Fibroblast of villous mesenchyme (primary cell): Measurements from ENCODE around the gene ZDHHC5. TPM values are rescaled to one million over a fixed set of nuclear protein-coding genes. Genes with fewer than 3 reads are reported as not detected.

Experiments used
- DNase-seq: peaks from one replicate; pipeline ENCODE4 v3.0.0-alpha.2; 2010; ENCODE audit warnings: low read depth
- H3K4me3 ChIP-seq: 2 replicates; pipeline ENCODE4 v1.5.1; 2011; ENCODE audit warnings: low read depth, mild to moderate bottlenecking, low read length
- CTCF ChIP-seq: IDR thresholded peaks from 2 replicates; pipeline ENCODE4 v1.5.1; 2012; ENCODE audit warnings: low read depth, mild to moderate bottlenecking, low read length; ENCODE audit not compliant: insufficient read depth
- total RNA-seq: library from RNA; depleted of rRNA; stranded (reverse); fragments of >200 nt; gene quantifications from 2 replicates; pipeline ENCODE4 v1.2.3, GENCODE V29; 2012

The ZDHHC5 gene
- total RNA-seq, 1 donor = 59.6 TPM

- H3K4me3 ChIP-seq = no peak overlapping the region
- TF ChIP-seq CTCF = peak; percentile 87
- peak; percentile 81 for DNase-seq
These were observed 22.9 kb upstream of the ZDHHC5 start for GRCh38 chr11:57644748-57645688.

GRCh38 chr11:57645689-57646085, 22.2 kb upstream of the ZDHHC5 start:
- H3K4me3 ChIP-seq = no peak overlapping the region
- DNase-seq = no peak
- TF ChIP-seq CTCF = no peak

- TF ChIP-seq CTCF = no peak
- DNase-seq = no peak
- H3K4me3 ChIP-seq = no peak overlapping the region
These were observed 21.6 kb upstream of the ZDHHC5 start for GRCh38 chr11:57646194-57646798.

GRCh38 chr11:57646799-57647303, 21.1 kb upstream of the ZDHHC5 start:
- DNase-seq = no peak
- TF ChIP-seq CTCF = no peak
- no peak overlapping the region for H3K4me3 ChIP-seq

GRCh38 chr11:57647372-57647771, 20.5 kb upstream of the ZDHHC5 start:
- no peak for DNase-seq
- no peak overlapping the region for H3K4me3 ChIP-seq
- no peak for TF ChIP-seq CTCF

GRCh38 chr11:57647960-57648800, 19.7 kb upstream of the ZDHHC5 start:
- peak overlapping the region; percentile 70 for H3K4me3 ChIP-seq
- TF ChIP-seq CTCF = no peak
- DNase-seq = no peak
